ENCODE data around the gene CCDC148.

Gene CCDC148

GRCh38 chr2:158413581-158413980, 43.0 kb downstream of the CCDC148 start:
- Histone ChIP-seq H3K4me3 (ENCODE audit: low read depth, low read length) (no peak overlapping the region), H3K27ac (ENCODE audit: low read depth, low read length) (no peak overlapping the region)

GRCh38 chr2:158412206-158412605, 44.3 kb downstream of the CCDC148 start:
- Histone ChIP-seq H3K27me3 (ENCODE audit: control insufficient read depth, insufficient read depth, low read length) (no peaks in the 10 kb centered on the region), H3K36me3 (ENCODE audit: control insufficient read depth, insufficient read depth, low read length) (no peaks in the 10 kb centered on the region), H3K27ac (ENCODE audit: low read depth, low read length) (no peak overlapping the region), H3K9me3 (ENCODE audit: control insufficient read depth, insufficient read depth, low read depth, low read length) (peaks cover 28% of the 10 kb centered on the region), H3K9ac (ENCODE audit: low read length) (no peak overlapping the region), H3K4me1 (ENCODE audit: control insufficient read depth, insufficient read depth, low read length) (peaks cover 7% of the 10 kb centered on the region; the same call in 1 of the 2 replicates), H3K4me3 (ENCODE audit: low read depth, low read length) (no peak overlapping the region)

More at GRCh38 chr2:158413581-158413980, 43.0 kb downstream of the CCDC148 start:
- Histone ChIP-seq H3K9ac (ENCODE audit: low read length) (no peak overlapping the region), H3K27me3 (ENCODE audit: control insufficient read depth, insufficient read depth, low read length) (no peaks in the 10 kb centered on the region), H3K36me3 (ENCODE audit: control insufficient read depth, insufficient read depth, low read length) (no peaks in the 10 kb centered on the region), H3K9me3 (ENCODE audit: control insufficient read depth, insufficient read depth, low read depth, low read length) (peaks cover 31% of the 10 kb centered on the region), H3K4me1 (ENCODE audit: control insufficient read depth, insufficient read depth, low read length) (peaks cover 7% of the 10 kb centered on the region; the same call in 1 of the 2 replicates)

GRCh38 chr2:158411748-158412147, 44.8 kb downstream of the CCDC148 start:
- Histone ChIP-seq H3K4me3 (ENCODE audit: low read depth, low read length) (no peak overlapping the region), H3K27me3 (ENCODE audit: control insufficient read depth, insufficient read depth, low read length) (no peaks in the 10 kb centered on the region), H3K36me3 (ENCODE audit: control insufficient read depth, insufficient read depth, low read length) (no peaks in the 10 kb centered on the region), H3K4me1 (ENCODE audit: control insufficient read depth, insufficient read depth, low read length) (peaks cover 7% of the 10 kb centered on the region; the same call in 1 of the 2 replicates), H3K27ac (ENCODE audit: low read depth, low read length) (no peak overlapping the region), H3K9me3 (ENCODE audit: control insufficient read depth, insufficient read depth, low read depth, low read length) (peaks cover 26% of the 10 kb centered on the region), H3K9ac (ENCODE audit: low read length) (no peak overlapping the region)

- Histone ChIP-seq H3K27me3 (ENCODE audit: control insufficient read depth, insufficient read depth, low read length) (no peaks in the 10 kb centered on the region), H3K9me3 (ENCODE audit: control insufficient read depth, insufficient read depth, low read depth, low read length) (peaks cover 16% of the 10 kb centered on the region), H3K4me1 (ENCODE audit: control insufficient read depth, insufficient read depth, low read length) (peaks cover 7% of the 10 kb centered on the region; the same call in 1 of the 2 replicates)
These were observed 46.4 kb downstream of the CCDC148 start for GRCh38 chr2:158410132-158410531.

GRCh38 chr2:158407031-158407430, 49.5 kb downstream of the CCDC148 start:
- Histone ChIP-seq H3K27me3 (ENCODE audit: control insufficient read depth, insufficient read depth, low read length) (no peaks in the 10 kb centered on the region), H3K27ac (ENCODE audit: low read depth, low read length) (no peak overlapping the region), H3K36me3 (ENCODE audit: control insufficient read depth, insufficient read depth, low read length) (no peaks in the 10 kb centered on the region), H3K4me3 (ENCODE audit: low read depth, low read length) (no peak overlapping the region), H3K9me3 (ENCODE audit: control insufficient read depth, insufficient read depth, low read depth, low read length) (peaks cover 15% of the 10 kb centered on the region), H3K9ac (ENCODE audit: low read length) (no peak overlapping the region), H3K4me1 (ENCODE audit: control insufficient read depth, insufficient read depth, low read length) (peaks cover 3% of the 10 kb centered on the region; the same call in 1 of the 2 replicates)

More at GRCh38 chr2:158410132-158410531, 46.4 kb downstream of the CCDC148 start:
- H3K9ac ChIP-seq (ENCODE audit: low read length) = no peak overlapping the region
- no peak overlapping the region for H3K27ac ChIP-seq (ENCODE audit: low read depth, low read length)
- H3K4me3 ChIP-seq (ENCODE audit: low read depth, low read length) = no peak overlapping the region
- H3K36me3 ChIP-seq (ENCODE audit: control insufficient read depth, insufficient read depth, low read length) = no peaks in the 10 kb centered on the region

GRCh38 chr2:158405341-158405740, 51.2 kb downstream of the CCDC148 start:
- Histone ChIP-seq H3K9ac (ENCODE audit: low read length) (no peak overlapping the region), H3K4me1 (ENCODE audit: control insufficient read depth, insufficient read depth, low read length) (peaks cover 3% of the 10 kb centered on the region; the same call in 1 of the 2 replicates), H3K27me3 (ENCODE audit: control insufficient read depth, insufficient read depth, low read length) (no peaks in the 10 kb centered on the region), H3K9me3 (ENCODE audit: control insufficient read depth, insufficient read depth, low read depth, low read length) (0 out of 2 replicates have a peak, but pooled peaks cover 4% of the 10 kb centered on the region), H3K4me3 (ENCODE audit: low read depth, low read length) (no peak overlapping the region), H3K27ac (ENCODE audit: low read depth, low read length) (no peak overlapping the region), H3K36me3 (ENCODE audit: control insufficient read depth, insufficient read depth, low read length) (no peaks in the 10 kb centered on the region)

GRCh38 chr2:158403237-158403636, 53.3 kb downstream of the CCDC148 start:
- Histone ChIP-seq H3K9me3 (ENCODE audit: control insufficient read depth, insufficient read depth, low read depth, low read length) (no peaks in the 10 kb centered on the region), H3K4me3 (ENCODE audit: low read depth, low read length) (no peak overlapping the region), H3K27me3 (ENCODE audit: control insufficient read depth, insufficient read depth, low read length) (no peaks in the 10 kb centered on the region), H3K9ac (ENCODE audit: low read length) (no peak overlapping the region), H3K4me1 (ENCODE audit: control insufficient read depth, insufficient read depth, low read length) (peaks cover 3% of the 10 kb centered on the region; the same call in 1 of the 2 replicates), H3K27ac (ENCODE audit: low read depth, low read length) (no peak overlapping the region), H3K36me3 (ENCODE audit: control insufficient read depth, insufficient read depth, low read length) (no peaks in the 10 kb centered on the region)

- H3K4me1 ChIP-seq (ENCODE audit: control insufficient read depth, insufficient read depth, low read length) = peaks cover 3% of the 10 kb centered on the region; the same call in 1 of the 2 replicates
- no peak overlapping the region for H3K9ac ChIP-seq (ENCODE audit: low read length)
- no peaks in the 10 kb centered on the region for H3K9me3 ChIP-seq (ENCODE audit: control insufficient read depth, insufficient read depth, low read depth, low read length)
- no peaks in the 10 kb centered on the region for H3K36me3 ChIP-seq (ENCODE audit: control insufficient read depth, insufficient read depth, low read length)
- no peak overlapping the region for H3K4me3 ChIP-seq (ENCODE audit: low read depth, low read length)
- no peak overlapping the region for H3K27ac ChIP-seq (ENCODE audit: low read depth, low read length)
- H3K27me3 ChIP-seq (ENCODE audit: control insufficient read depth, insufficient read depth, low read length) = no peaks in the 10 kb centered on the region
These were observed 53.9 kb downstream of the CCDC148 start for GRCh38 chr2:158402665-158403064.

GRCh38 chr2:158395166-158395565, 61.4 kb downstream of the CCDC148 start:
- Histone ChIP-seq H3K9me3 (ENCODE audit: control insufficient read depth, insufficient read depth, low read depth, low read length) (no peaks in the 10 kb centered on the region), H3K36me3 (ENCODE audit: control insufficient read depth, insufficient read depth, low read length) (no peaks in the 10 kb centered on the region), H3K4me3 (ENCODE audit: low read depth, low read length) (no peak overlapping the region), H3K9ac (ENCODE audit: low read length) (no peak overlapping the region), H3K27me3 (ENCODE audit: control insufficient read depth, insufficient read depth, low read length) (no peaks in the 10 kb centered on the region), H3K4me1 (ENCODE audit: control insufficient read depth, insufficient read depth, low read length) (no peaks in the 10 kb centered on the region), H3K27ac (ENCODE audit: low read depth, low read length) (no peak overlapping the region)

GRCh38 chr2:158394453-158394852, 62.1 kb downstream of the CCDC148 start:
- no peaks in the 10 kb centered on the region for H3K4me1 ChIP-seq (ENCODE audit: control insufficient read depth, insufficient read depth, low read length)
- no peak overlapping the region for H3K4me3 ChIP-seq (ENCODE audit: low read depth, low read length)
- no peak overlapping the region for H3K27ac ChIP-seq (ENCODE audit: low read depth, low read length)
- no peaks in the 10 kb centered on the region for H3K27me3 ChIP-seq (ENCODE audit: control insufficient read depth, insufficient read depth, low read length)
- H3K9ac ChIP-seq (ENCODE audit: low read length) = no peak overlapping the region
- no peaks in the 10 kb centered on the region for H3K9me3 ChIP-seq (ENCODE audit: control insufficient read depth, insufficient read depth, low read depth, low read length)
- H3K36me3 ChIP-seq (ENCODE audit: control insufficient read depth, insufficient read depth, low read length) = no peaks in the 10 kb centered on the region

GRCh38 chr2:158393886-158394285, 62.7 kb downstream of the CCDC148 start:
- H3K4me3 ChIP-seq (ENCODE audit: low read depth, low read length) = no peak overlapping the region
- no peaks in the 10 kb centered on the region for H3K27me3 ChIP-seq (ENCODE audit: control insufficient read depth, insufficient read depth, low read length)
- no peaks in the 10 kb centered on the region for H3K9me3 ChIP-seq (ENCODE audit: control insufficient read depth, insufficient read depth, low read depth, low read length)
- H3K36me3 ChIP-seq (ENCODE audit: control insufficient read depth, insufficient read depth, low read length) = no peaks in the 10 kb centered on the region
- no peaks in the 10 kb centered on the region for H3K4me1 ChIP-seq (ENCODE audit: control insufficient read depth, insufficient read depth, low read length)
- H3K27ac ChIP-seq (ENCODE audit: low read depth, low read length) = no peak overlapping the region
- no peak overlapping the region for H3K9ac ChIP-seq (ENCODE audit: low read length)

Data from HUES6 (cell line).